Hepatic stellate cell (primary cell): ENCODE results near the gene HOXA7.

Experiments used
- DNase-seq: peaks from one replicate; pipeline ENCODE4 v3.0.0; 2011; ENCODE audit warnings: low spot score

HOXA7 gene

DNA sequence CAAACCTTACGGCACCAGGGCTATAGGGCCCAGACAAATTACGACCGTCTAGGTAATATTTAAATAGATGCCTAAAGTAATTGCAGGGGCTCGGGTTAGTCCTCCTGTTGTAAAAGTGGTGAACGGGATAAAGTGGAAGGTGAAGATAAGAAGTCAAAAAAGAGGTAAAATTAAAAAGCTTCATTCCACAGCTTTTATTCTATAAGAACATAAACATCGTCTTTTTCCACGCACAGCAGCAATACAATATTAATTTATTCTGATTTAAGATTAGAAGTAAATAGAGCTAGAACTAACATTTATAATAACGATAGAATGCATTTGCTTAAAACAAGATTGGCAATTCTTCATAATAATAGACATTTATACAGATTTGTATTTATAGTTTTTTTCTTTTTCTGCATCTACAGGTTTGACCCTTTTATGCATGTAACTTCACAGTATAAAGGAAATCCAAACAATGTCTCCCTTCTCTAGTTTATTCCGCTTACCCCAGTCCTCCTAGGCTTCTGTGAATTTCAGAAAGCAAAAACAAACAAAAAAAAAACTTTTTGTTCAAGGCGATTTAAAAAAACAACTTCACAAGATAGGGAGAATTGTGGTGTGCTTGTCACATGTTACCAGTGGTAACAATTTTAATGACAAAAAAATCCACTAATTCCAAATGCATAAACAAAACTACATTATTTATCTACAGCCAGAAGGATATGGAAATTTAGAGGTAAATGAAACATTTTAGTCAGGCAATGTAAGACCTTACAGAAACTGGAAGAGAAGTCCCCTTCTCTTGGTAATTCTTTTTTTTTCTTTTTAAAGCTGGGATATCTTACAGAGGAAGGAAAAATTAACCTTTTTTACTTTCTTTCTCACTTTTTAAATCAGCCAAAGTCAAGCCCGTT is 14.2 kb upstream of the HOXA7 start:
- DNase-seq, result no peak

DNA sequence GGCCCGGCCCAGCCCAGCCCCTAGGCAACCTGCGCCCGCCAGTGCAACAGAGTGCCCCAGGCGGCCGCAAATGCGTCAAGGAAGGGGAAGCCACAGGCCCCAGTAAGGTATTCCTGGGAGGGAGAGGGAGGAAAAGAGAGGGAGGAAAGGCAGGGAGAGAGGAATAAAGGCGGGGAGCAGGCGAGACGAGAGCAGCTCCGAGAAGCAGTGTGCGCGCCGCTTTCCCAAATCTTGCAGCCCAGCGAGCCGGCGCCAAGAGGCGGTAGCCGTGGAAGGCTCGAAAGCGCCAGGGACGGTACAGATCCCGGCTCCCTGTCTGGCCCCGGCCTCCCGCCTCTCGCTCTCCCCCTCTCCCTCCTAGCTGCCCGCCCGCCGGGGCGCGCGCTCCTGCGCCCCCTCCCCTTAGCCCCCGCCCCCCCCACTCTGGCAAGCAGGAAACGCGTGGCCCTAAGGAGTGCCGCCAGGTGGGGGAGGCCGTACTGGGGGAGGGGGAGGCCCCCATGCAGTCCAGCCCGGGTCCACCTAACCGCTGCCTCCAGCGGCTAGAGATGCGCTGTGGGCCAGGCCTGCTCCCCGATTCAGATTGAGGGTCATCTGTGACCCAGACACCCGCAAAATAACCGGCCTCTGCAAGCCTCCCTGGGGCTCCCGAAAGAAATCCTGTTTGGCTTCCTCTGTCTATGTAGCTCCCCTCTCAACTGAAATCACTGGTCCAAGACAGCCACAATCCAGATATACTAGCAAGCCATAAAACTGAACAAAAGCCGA is 13.4 kb upstream of the HOXA7 start:
- no peak for DNase-seq

DNA sequence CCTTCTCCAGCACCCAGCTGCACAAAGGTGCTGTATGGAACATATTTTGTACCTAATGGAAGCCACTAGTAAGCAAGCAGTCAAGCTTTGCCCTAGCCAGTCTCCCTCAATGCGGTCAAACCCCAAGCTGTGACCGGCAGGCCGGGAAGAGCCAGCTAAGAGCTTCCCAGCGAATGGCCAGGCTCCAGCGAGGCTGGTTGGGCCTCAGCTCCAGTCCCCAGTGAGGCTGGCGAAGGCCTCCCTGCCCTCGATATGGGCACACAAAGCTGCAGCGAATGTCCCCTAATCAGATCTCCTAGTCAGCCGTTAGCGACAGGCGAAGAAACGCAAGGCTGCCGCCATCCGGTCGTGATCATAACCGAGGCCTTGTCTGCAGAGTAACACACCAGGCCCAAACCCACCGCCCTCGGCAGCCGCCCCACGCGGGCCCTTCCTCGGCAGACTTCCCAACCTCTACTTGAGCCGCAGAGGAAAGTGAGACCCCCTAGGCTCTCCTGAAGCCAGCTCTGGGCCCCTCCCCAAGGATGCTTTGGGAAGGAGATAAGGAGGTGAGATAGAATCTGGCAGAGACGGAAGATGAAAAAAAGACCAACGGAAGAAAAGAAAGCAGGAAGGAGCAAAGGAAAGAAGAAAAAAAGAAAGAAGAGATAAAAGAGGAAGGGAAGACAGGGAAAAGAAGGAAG is 11.9 kb upstream of the HOXA7 start:
- DNase-seq, result no peak

DNA sequence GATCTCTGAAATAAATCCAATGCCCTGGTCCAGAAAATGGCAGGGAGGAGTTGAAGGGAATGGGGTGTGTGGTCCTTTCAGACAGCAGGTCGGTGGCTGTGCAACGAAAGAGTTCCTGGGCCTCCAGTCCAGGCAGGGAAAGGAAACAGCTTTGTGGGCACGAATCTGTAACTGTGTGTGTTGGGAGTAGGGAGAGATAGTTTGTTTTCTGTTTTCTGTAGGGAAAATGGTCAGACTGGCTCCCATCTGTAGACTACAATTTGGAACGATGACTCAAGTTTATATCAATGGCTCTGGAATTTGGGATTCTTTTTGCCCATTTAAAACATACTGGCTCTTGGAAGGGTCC is 11.4 kb upstream of the HOXA7 start:
- DNase-seq, result no peak

DNA sequence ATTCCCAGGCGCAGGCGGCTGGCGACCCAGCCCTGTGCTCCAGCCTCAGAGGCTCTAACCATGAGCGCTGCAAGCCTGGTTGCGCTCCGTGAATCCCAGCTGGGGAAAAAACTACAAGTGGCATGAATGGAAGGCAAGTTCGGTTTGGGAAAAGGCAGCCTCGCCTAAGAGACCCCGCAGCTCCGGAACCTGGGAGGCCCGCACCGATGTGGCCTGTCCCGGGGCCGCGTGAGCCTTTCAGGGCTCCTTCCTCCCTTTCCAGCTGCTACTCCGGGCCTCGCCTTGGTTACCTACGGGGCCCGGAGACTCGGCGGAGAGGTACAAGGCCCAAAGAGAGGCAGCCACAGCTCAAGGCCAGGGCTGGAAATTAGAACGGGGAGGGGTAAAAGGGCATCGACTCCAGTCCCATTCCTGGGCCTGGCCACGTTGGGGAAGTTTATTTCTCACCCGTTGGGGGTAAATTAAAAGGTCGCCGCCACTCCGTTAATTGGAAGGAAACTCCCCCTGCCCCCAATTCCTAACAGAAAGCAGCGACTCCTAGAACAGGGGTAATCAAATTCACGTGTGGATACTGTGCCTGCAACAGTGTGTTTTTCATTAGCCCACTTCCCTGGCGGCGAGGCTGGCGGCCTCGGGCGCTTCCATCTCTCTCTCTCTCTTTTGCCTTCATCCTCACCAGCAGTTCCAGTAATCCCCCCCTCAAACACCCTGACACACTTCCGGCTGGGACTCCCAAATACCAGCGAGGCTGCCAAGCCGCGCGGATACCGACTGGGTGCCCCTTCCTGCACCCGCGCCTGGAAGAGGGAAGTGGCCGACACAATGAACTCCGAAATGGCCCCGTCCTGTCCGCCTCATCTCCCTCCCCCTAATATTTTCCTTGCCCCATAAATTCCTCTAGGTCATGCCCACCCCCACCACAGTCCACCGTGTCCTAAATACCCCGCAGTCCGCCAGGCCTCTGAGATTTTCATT is 10.3 kb upstream of the HOXA7 start:
- no peak for DNase-seq

DNA sequence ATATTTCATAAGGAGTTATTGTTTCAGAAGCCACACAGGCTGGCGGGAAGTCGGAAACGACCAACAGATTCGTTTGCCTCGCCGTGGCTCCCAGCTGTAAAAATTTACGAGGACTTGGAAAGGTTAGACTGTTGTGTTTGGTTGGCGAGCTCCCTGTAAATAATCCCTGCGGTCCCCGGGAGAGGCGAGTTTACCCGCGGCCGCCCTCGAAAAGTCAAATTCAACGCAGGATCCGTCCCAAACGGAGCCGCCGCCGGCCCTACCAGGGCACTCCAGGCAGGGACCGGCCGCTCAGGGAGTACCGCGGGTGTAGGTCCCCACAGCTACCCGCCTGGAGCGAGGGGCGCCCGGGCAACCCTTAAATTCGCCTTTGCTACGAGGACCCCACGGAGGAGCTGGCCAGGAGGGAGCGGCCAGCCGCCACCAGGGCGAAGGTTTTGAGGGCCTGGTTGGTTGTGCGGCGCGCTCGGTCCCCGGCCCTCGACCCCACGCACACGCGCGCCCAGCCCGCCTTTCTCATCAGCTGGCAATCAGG is 9.6 kb upstream of the HOXA7 start:
- DNase-seq, result no peak

DNA sequence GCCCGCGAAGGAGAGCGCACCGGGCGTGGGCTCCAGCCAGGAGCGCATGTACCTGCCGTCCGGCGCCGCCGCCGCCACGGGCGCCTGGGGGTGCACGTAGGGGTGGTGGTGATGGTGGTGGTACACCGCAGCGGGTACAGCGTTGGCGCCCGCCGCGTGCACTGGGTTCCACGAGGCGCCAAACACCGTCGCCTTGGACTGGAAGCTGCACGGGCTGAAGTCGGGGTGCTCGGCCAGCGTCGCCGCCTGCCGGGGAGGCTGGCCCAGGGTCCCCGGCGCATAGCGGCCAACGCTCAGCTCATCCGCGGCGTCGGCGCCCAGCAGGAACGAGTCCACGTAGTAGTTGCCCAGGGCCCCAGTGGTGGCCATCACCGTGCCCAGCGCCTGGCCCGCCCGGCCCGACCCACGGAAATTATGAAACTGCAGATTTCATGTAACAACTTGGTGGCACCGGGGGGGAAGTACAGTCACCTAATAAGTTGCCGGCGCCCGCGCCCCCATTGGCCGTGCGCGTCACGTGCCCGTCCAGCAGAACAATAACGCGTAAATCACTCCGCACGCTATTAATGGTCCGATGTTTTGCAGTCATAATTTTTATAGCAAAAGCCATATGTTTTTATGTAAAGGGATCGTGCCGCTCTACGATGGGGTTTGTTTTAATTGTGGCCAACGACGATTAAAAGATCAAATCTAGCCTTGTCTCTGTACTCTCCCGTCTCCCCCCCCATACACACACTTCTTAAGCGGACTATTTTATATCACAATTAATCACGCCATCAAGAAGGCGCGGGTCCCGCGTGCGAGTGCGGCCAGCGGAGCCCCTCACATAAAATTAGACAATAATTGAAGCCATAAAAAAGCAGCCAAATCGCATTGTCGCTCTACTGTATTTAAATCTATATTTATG is 8.9 kb upstream of the HOXA7 start, which contains the start of gene HOXA9:
Gene HOXA9, minus strand, starts transcription at position 449 of the 907 bp plus-strand sequence. Its CDS starts 80 bp downstream, at position 369.
- DNase-seq, result no peak

DNA sequence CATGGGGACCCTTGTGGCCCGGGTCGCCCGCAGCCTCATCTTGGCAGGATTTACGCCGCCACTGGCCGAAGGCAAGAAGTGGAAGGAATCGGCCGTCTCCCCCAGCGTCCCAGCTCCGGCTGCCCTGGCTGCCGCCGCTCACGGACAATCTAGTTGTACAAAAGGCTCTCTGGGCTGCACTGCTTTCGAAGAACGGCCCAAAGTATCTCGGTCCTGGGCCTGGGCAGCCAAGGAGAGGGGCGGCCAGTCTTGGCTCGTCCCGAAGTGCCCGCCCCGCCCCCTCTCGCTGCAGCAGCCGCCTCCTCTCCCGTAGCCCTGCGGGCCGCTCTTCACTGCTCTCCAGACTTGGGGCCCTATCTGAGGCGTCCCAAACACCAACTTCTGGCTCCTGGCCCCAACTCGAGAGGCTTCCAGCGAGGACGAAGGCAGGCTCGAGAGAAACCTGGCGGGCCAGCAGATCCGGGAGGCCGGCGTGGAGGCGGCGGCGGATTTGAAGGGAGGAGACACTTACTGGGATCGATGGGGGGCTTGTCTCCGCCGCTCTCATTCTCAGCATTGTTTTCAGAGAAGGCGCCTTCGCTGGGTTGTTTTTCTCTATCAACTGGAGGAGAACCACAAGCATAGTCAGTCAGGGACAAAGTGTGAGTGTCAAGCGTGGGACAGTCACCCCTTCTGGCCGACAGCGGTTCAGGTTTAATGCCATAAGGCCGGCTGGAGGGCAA is 8.1 kb upstream of the HOXA7 start:
- DNase-seq, result no peak

DNA sequence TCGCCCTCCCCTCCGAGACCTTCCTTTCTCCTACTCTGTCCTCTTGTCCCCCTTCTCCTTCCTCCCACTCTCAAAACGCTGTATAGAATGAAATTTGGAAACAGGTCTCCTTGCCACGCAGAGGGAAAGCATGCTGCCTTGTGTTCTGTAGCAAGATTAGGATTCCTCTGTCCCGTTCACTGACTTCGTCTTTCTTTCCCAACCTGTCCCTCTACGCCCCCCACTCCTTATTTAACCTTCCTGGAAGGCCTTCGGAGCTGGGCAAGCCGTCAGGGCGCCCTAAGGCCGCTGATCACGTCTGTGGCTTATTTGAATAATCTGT is 7.5 kb upstream of the HOXA7 start:
- no peak for DNase-seq

DNA sequence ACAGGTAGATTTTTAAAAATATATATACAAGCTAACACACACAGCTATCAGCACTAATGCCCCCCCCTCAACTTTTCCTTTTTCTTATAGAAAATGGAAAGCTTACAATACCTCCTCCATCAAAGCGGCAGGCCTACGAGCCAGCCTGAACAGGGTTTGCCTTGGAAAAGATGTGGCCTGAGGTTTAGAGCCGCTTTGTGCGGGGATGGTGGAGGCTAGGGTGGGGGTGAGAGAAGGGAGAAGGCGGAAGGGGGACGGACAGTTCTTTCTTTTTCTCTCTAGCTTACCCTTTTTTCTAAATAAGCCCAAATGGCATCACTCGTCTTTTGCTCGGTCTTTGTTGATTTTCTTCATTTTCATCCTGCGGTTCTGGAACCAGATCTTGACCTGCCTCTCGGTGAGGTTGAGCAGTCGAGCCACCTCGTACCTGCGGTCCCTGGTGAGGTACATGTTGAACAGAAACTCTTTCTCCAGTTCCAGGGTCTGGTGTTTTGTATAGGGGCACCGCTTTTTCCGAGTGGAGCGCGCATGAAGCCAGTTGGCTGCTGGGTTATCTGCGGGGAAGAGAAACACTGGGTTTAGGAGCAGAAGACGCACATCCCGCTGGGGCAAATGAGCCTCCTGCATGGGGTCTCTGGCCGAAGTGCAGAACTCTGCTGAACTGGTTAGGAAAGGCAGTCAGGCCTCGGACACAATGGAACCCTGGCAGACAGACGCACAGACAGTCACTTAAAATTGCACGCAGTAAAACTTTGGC is 7.0 kb upstream of the HOXA7 start:
- DNase-seq, result no peak

DNA sequence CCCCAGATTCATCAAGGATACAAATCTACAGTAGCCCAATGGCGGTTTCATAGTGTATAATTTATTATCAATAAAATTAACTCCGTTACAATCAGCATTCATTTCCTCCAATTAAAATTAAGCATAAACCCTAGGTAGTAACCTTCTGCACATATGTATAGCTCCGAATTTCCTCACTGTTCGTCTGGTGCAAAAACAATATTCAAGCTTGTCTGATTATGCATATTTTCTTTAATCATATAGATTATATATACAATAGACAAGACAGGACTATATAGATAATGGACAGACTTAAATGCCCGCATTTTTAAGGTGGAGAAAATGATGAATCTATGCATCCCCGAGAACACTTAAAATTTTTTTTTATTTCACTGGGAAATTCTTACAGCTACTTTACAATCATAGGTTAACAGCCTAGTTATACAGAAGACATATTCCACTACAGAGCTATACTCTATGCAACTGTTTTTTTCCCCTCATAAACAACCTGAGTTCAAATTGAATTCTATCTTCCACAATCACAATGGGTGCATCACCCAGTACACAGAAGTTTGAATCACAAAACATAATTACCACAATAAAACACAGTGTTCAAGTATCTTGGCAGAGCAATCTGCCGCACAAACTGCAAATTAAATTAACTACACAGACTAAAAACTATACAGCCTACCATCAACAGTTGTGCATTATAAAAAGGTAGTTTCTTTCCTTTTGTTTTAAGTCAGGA is 6.2 kb upstream of the HOXA7 start:
- no peak for DNase-seq

DNA sequence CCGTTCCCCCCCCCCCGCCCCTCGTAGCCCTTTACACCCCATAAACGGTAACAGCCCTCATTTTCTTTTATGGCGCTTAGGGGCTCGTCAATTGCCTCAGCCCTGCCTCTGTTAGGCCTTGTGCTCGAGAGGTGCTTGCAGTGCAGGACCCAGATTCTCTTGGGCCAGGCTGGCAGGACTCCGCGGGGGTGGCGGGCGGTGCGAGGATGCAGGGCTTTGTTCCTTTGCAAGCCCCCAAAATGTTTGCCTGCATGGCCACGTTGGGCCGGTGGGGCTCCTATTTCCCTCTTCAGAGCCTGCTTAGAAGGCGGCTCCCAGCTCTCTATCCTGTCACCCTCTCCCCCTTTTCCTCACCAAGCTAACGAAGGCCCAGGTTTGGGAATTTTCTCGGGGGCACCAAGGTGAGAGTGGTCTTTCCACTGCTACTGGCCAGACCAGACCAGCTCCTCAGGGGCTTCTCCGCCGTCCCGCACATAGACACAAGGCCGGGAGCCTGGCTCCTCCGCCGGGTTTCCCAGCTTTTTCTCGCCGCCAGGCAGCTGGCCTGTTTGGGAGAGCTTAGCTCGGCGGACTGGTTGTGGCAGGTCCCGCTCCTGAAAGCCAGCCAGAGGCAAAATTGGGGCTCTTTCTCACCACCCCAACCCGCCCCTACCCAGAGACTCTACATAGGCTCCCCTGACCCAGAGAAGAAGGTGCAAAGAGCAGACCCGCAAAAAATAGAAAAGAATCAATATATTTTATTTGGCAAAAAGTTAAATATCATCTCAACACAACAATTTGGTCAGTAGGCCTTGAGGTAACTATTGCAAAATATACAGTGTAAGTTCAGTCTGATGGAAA is 5.5 kb upstream of the HOXA7 start:
- DNase-seq, result no peak

DNA sequence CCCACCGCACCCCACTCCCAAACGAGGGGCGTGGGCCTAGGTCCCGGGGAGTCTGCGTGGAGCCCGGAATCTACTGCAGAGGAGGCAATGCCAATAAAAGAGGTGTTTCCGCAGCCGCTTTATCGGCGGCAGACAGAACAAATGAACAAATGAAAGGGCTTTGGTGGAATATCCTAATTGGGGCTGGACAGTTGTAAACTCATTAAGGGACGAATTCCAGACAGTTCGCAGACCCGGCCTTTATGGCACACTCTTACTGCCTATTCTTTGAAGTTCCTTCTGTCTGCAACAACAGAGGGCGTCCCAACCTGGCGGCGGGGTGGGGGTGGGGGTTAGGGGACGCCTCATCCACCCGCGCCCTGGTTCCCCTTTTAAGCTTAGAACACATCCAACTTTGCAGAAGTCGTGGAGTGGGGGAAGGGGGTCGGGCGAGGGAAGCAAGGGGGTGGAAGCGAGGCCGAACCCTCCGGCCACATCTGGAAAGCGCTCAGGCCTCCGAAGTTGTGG is 4.8 kb upstream of the HOXA7 start:
- DNase-seq, result no peak

DNA sequence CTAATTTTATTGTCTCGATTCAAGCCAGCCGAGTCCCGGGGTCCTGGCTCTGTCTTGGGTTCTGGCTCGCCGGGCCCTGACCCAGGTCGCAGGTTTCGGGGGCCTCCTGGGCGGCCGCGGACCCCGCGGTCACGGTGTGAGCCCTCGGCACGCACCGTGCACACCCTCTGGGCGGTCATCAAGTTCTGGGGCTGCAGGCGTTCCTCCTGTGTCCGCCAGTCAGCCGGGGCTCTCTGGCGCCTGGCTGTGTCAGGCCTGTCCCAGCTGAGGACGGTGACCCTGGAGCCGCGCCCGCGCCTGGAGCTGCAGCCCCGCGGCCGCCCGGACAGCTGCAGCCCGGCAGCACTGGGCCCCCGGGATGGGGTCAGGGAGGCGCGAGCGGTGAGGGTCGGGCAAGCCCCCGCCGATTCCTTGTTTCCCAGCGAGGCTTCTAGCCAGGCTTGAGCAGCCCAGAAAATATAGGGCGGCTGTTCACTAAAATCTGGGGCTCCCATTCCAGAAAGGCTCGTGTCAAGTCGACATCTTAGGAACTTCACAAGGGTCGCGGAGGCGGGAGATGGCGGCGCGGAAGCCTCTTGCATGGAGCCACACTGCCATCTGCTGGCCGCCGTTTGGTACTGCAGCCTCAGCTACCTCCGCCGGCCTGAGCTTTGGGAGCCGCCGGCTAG is 4.2 kb upstream of the HOXA7 start:
- DNase-seq, result peak; percentile 87

DNA sequence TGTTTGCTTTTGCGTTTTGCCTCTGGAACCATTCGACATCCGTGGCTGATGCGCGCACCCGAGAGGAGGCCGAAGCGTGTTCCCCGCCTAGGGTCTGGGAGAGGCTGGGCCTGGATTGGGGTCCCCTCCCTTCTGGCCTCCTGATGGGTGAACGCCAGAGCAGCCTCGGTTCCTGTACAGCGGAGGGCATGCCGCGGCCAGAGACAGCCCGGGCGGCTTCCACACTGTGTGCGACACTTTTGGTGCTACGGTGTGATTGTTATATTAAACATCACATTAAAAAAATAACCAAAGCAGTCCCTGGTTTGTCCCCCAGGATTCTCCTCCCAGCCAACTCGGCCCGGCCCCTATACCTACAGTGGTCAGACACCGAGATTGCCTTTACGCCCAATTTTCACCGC is 3.7 kb upstream of the HOXA7 start:
- DNase-seq, result no peak
